SK-N-SH treated with all-trans-retinoic acid at 6 μM for 48 hours (cell line): ENCODE measurements around the gene CASQ2.

Source experiments
- BACH2 ChIP-seq: fragments of 250-450 bp; sonication (Bioruptor Pico); IDR thresholded peaks from 2 replicates; pipeline ENCODE4 v1.9.0; 2021; ENCODE audit warnings: mild to moderate bottlenecking, borderline replicate concordance
- OSR1 ChIP-seq: fragments of 250-450 bp; sonication (Bioruptor Pico); IDR thresholded peaks from 2 replicates; pipeline ENCODE4 v1.8.0; 2022; ENCODE audit warnings: moderate library complexity, mild to moderate bottlenecking, inconsistent platforms
- RARB ChIP-seq: fragments of 250-450 bp; sonication (Bioruptor Pico); IDR thresholded peaks from 2 replicates; pipeline ENCODE4 v1.8.0; 2021; ENCODE audit warnings: mild to moderate bottlenecking, moderate library complexity

DNA sequence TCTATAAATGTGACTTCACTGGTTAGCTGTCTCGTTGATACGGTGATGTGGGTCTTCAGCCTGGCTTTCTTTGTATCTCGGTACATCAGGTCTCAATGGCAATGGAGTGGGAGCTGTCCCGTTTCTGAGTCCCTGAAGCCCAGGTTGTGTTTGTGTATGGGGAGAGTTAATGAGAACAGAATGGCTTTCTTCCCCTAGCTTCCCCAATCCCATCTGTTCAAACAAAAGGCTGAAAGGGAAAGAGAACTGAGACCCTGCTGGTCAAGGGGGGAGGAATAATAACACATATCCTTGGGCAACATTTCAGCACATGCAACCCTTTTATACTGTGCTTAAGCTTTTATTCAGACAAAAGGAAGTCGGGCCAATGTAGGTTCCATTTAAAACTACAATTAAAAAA lies 28.4 kb upstream of the CASQ2 start:
- TF ChIP-seq OSR1 = no peak
- no peak for TF ChIP-seq BACH2 (CRISPR knock-in tag)
- TF ChIP-seq RARB (CRISPR knock-in tag) = no peak
